IPS-18c (cell line): ENCODE data around the gene ACVR1B.

Experiments
- H3K4me3 ChIP-seq: 2 replicates; pipeline ENCODE4 v1.7.0; 2013; ENCODE audit warnings: low read depth, mild to moderate bottlenecking, low read length, moderate library complexity; ENCODE audit not compliant: insufficient read depth
- H3K9me3 ChIP-seq: one replicate; pipeline ENCODE4 v1.6.1; 2013; ENCODE audit warnings: mild to moderate bottlenecking, low read length, moderate library complexity; ENCODE audit not compliant: control insufficient read depth, insufficient read depth

Gene ACVR1B

GRCh38 chr12:52041035-52041434 lies 89.5 kb downstream of the ACVR1B start:
- H3K4me3 ChIP-seq = no peak overlapping the region
- H3K9me3 ChIP-seq = no peaks in the 10 kb centered on the region

DNA sequence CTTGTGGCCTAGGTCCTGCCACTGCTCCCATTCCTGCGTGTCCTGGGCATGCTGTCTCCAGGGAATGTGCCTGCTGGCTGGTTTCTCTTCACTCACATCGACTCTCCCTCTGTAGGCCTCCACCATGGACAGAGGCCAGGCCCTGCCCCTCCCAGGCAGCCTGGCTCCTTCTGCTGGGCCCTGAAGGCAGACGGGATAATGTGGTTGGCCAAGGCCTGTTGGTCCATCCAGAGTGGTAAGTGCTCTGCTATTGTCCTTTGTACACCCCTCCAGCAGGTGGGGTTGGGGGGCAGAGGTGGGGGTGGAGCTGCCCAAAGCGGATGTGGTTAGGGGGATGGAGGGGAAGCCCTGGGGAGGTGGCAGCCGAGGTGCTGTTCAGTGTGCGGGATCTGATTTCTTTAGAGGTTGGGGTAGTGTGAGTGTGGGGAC lies 90.2 kb downstream of the ACVR1B start:
- Histone ChIP-seq H3K4me3 (no peak overlapping the region), H3K9me3 (no peaks in the 10 kb centered on the region)

DNA sequence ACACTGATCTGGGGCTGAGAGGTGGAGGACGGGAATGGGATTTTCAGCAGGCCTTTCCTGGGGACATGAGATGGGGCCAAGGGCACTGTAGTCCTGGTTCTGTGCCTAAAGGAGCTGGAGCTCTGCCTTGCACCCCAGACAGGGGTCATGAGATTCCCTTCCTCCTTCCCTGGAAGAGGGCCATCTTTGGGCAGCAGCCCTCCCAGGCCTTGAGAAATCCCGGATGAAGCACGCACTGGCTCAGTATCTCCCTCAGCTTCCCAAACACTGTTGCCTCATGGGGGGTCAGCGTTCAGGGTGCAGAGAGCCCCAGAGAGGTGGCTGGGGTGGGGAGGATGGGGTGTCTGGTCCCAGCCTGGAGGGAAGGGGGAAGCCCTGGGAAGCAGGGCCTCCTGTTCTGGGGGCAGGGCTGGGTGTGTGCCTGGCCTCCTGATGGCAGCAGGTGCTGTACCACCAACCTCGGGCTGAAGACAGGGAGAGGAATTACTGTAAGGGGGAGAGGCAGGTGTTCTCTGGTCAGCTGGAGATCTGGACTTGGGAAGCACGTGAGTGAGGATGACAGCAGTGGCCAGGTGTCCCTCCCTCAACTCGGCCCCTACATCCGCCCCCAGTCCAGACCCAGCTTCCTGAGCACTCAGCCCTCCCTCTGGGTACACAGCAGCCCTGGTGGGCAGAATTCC lies 91.3 kb downstream of the ACVR1B start:
- H3K9me3 ChIP-seq = no peaks in the 10 kb centered on the region
- no peak overlapping the region for H3K4me3 ChIP-seq

GRCh38 chr12:52043386-52044212 lies 92.1 kb downstream of the ACVR1B start:
- Histone ChIP-seq H3K9me3 (no peaks in the 10 kb centered on the region), H3K4me3 (no peak overlapping the region)

DNA sequence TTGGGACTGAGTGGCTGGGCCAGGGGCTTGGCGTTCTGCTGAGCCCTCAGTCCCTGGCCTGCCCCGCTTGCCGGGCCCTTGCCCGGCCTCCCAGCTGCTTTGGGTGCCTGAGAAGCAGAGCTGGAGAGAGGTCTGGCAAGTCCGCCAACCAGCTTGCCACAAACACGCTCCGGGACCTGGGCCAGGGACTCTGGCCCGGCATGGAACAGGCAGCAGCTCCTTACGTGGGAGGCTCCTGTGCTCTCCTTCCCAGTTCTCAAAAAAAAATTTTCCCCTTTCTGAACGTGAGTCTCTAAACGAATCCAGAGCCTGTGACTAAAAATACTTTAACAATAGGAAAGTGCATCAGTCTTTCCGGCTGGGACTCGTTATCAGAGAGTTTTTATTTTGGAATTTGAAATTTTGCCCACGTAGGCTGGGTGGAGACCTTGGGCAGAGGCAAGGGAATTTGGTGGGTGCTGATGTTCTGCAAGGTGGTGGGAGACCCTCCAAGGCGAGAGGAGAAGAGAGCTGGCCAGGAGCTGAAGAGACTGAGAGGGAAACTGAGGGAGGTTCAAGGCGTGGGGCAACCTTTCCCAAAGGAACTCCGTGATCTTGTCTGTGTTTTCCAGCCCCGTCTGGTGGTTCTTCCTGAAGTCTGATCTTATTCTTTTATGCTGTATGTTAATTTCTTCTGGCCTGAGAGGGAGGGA lies 92.9 kb downstream of the ACVR1B start:
- Histone ChIP-seq H3K9me3 (peaks cover 1% of the 10 kb centered on the region), H3K4me3 (no peak overlapping the region)

- H3K9me3 ChIP-seq = peaks cover 5% of the 10 kb centered on the region
- H3K4me3 ChIP-seq = no peak overlapping the region
Measured at GRCh38 chr12:52045794-52046199, 94.3 kb downstream of the ACVR1B start.
